ENCODE data around the gene SLC51B.
"Not testable (repeated sequence)": the region's sequence is repeated elsewhere in the genome, so short reads cannot be mapped to it uniquely, and the experiment has no call there.

SLC51B gene

DNA sequence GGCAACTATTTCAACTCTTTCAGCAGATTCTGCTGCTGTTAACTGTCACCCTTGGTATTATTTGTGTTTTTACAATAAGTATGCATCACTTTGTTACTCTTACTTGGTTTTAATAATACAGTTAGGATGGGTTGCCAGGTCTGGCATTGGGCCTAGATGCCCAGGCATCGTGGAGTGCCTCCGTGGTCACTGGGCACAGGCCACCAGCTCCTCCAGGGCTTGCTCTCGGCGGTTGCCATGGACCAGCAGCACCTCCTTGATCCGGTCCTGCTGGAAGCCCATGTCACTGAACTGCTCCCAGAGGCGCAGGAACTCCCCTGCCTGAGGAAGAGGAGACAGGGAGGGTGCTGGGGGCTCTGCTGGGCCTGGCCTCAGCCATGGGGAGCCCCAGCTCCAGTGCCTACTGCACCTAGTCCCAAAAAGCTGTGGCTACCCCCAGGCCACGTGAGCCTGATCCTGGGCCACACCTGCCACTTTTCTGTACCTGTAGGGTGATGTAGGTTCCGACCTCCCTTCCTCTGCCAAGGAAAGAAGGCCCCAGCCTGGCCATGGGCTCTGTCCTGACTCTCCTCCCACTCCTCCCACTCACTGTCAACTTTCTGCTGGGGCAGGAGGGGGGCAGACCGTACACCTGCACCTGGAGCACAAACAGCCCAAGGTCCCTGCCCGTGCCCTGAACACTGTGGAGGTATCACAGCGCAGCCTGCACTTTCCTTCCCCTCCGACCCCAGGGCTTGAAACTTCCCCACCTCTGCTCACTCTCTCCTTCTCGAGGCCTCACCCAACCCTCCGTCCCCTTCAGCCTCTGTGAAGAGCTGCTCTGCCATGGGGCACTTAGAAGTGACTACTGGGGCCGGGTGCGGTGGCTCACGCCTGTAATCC lies 48.0 kb downstream of the SLC51B start:
- H3K4me1 Mint-ChIP-seq = no peaks in the 10 kb centered on the region
- no peak overlapping the region for H3K4me3 Mint-ChIP-seq
- H3K27ac Mint-ChIP-seq = no peak overlapping the region
- peaks cover 11% of the 10 kb centered on the region for H3K36me3 Mint-ChIP-seq
- ATAC-seq (no peak), DNase-seq (ENCODE audit: low spot score in 2 of 2) (no peak)
- no peaks in the 10 kb centered on the region for H3K9me3 Mint-ChIP-seq

DNA sequence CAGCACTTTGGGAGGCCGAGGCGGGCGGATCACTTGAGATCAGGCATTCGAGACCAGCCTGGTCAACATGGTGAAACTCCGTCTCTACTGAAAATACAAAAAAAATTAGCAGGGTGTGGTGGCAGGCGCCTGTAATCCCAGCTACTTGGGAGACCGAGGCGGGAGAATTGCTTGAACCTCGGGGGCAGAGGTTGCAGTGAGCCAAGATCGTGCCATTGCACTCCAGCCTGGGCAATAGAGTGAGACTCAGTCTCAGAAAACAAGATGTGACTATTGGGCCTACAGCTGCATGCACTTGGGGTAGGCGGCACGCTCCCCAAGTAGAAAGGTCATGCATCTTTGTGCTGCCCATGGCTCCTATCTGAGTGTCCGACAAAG lies 48.6 kb downstream of the SLC51B start:
- H3K27ac Mint-ChIP-seq; ATAC-seq; H3K9me3 Mint-ChIP-seq; H3K4me1 Mint-ChIP-seq; H3K4me3 Mint-ChIP-seq; DNase-seq (ENCODE audit: low spot score in 2 of 2): not testable (repeated sequence)
- H3K36me3 Mint-ChIP-seq = peaks cover 17% of the 10 kb centered on the region

DNA sequence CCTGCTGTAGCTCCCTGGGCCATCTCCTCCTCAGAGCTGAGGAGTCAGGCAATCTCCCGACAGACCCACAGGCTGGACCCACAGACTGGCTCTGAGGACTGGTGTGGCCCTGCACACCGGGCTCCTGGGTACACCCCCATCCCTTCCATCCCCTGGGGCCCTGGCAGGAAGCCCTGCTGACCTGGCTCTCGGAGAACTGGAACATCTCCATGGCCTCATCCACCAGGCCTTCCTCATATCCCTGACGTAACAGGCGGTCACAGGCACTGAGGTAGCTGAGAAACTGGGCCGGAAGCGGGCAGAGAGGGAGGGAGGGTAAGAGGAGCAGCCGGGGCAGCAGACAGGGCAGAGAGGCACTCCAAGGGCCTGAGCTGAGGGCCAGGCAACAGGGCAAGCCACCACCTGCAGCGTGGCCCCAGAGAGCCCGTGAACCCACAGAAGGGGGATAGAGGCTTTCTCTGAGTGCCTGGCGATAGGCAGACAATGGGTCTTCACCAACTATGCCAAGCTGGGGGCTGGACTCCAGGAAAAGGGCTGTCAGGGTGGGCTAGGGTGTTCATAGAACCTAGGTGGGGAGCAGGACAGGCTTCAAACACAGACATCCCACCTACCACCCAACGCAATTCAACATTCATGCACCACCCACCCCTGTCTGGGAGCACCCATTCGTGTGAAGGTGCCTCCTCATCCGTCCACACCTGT lies 49.3 kb downstream of the SLC51B start:
- peak overlapping the region; percentile 67 for H3K27ac Mint-ChIP-seq
- no peak overlapping the region for H3K4me3 Mint-ChIP-seq
- no peaks in the 10 kb centered on the region for H3K9me3 Mint-ChIP-seq
- no peak for DNase-seq (ENCODE audit: low spot score in 2 of 2)
- no peak for ATAC-seq
- H3K36me3 Mint-ChIP-seq = peaks cover 20% of the 10 kb centered on the region
- no peaks in the 10 kb centered on the region for H3K4me1 Mint-ChIP-seq

DNA sequence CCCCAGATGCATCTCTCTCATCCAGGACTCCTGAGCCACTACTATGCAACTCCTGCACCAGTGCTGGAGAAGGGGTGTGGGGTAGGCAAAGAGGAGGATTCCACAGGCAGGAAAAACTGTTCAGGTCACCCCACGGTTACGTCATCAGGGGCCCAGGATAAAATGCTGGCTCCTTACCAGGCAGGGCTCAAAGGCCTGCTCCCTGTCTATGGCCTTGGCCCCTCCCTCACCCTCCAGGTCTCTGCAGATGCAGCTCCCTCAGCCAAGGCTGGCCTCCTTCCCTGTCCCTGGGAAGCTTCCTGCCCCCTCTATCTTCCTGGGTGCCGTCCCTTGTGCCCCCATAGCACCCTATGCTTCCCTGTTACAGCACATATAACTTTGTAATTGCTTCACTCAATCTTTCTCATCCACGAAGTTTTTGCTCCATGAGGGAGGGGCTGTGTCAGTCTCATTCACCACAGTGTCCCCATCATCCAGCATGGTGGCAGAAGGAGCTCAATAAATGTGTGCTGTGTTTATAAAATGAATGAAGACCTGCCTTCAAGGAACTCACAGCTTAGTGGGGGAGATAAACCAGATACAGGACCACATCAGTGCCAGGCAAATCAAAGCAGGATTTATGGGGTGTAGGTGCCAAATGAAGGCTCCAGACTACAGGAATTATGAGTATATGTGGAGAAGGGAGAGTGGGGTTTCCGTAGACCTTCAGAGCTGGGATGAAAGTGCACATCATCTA lies 50.0 kb downstream of the SLC51B start:
- DNase-seq (ENCODE audit: low spot score in 2 of 2) (no peak), ATAC-seq (no peak)
- Mint-ChIP-seq H3K9me3 (no peaks in the 10 kb centered on the region), H3K36me3 (peaks cover 20% of the 10 kb centered on the region), H3K4me1 (no peaks in the 10 kb centered on the region), H3K27ac (peak overlapping the region; percentile 67), H3K4me3 (no peak overlapping the region)

DNA sequence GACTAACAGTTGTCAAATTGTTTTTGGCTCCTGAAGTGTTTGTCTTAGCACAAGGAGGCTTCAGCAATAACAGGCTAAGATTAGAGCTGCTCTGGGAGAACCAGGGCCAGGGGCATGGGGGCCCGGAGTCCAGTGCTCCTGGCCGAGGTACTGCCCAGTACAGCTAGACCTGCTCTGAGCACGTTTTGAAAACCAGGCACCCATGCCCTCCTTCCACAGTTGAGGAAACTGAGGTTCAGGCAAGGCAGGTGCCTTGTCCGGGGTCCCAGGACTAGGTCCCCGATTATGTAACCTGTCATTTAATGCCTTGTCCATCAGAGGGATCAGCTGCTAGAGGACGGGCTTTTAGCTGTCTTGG lies 50.5 kb downstream of the SLC51B start:
- no peak for ATAC-seq
- Mint-ChIP-seq H3K27ac (no peak overlapping the region), H3K4me1 (no peaks in the 10 kb centered on the region), H3K4me3 (no peak overlapping the region), H3K9me3 (no peaks in the 10 kb centered on the region), H3K36me3 (peaks cover 22% of the 10 kb centered on the region)
- DNase-seq (ENCODE audit: low spot score in 2 of 2) = no peak

DNA sequence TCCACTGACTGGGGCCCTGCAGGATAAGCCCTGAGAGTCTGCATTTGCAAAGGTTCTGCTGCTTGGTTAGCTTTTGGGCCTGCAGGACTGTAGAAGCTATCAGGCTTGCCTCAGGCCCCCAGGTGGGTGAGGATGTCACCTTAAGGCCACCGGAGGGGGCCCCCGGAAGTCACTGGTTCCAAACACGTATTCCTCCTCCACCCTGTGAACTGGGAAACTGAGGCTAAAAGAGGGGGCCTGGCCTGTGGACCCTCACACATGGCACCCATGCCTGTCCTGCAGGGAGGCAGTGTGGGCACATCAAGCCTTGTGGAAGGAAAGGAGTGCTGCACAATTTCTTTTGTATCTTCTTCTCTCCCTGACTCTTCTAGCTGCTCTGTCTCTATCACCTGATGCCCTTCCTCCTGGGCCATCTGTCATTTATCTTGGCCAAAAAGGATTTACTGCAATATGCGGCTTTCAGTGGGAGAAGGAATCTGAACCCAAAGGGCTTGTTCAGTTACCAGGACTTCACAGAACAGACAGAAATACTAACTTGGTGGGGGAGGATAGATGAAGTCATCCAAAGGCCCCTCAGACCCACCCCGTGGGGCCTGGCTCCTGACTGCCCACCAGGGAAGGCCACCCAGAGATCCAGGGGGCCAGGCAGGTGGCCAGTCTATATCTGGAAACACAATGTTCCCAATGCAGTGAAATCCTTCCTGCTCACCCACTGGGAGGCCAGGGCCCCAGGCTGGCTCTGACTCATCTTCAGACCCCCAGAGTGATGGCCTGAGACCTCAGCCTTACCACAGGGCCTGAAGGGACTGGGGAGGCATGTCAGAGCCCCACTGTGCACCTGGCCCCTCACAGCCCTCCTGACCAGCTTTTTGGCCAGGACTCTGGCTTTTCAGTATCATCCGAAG lies 51.5 kb downstream of the SLC51B start:
- no peak for DNase-seq (ENCODE audit: low spot score in 2 of 2)
- H3K4me1 Mint-ChIP-seq = peaks cover 6% of the 10 kb centered on the region
- H3K9me3 Mint-ChIP-seq = no peaks in the 10 kb centered on the region
- H3K27ac Mint-ChIP-seq = peak overlapping the region; percentile 71
- no peak overlapping the region for H3K4me3 Mint-ChIP-seq
- no peak for ATAC-seq
- H3K36me3 Mint-ChIP-seq = peaks cover 32% of the 10 kb centered on the region

DNA sequence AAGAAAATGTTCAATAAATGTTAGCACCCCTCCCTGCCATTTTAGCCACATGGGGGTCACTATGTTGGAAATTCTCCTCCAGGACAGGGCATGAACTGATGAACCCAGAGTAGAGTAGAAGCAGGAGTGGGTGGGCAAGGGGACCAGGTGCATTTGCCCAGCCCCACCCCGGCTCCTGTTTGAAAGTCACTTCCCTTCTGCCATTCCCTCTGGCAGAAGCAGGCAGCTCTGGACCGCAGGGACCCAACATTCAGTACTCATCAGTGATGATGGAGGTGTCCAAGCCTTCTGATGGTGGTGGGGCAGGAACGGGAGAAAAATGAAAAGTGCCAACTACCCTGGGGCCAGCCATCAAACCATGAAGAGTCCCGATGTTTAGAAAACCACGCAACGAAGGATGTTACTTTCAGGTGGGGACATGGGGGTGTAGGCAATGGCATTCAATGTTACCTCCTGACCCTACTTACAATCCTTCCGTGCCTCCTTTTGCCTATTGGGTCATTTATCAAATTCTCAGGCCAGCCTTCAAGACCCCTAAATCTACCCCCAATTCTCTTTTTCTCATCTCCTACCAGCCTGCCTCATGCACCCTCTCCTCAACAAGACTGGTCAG lies 52.6 kb downstream of the SLC51B start:
- ATAC-seq = no peak

DNA sequence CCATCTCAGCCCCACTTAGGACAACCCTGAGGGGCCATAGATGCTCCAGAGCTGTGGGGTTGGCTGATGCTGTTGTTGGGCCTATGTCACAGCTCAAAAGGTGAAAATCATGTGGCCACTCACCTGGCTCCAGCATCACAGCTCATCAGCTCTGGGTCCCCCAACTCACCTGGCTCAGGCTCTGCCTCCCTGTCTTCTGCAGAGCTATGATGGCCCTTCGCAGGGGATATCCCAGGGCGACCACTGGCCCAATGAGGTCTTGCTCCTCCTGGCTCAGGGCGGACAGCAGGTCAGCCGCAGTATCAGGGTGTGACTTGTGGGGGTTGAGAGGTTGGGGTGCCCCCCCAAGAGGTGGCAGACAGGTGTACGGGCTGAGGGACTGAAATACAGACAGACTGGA lies 54.1 kb downstream of the SLC51B start:
- DNase-seq (ENCODE audit: low spot score in 2 of 2) (no peak), ATAC-seq (no peak)
- Mint-ChIP-seq H3K9me3 (no peaks in the 10 kb centered on the region), H3K4me3 (no peak overlapping the region), H3K36me3 (peaks cover 44% of the 10 kb centered on the region), H3K27ac (no peak overlapping the region), H3K4me1 (peaks cover 12% of the 10 kb centered on the region)

More for the DNA sequence above, 52.6 kb downstream of the SLC51B start:
- DNase-seq (ENCODE audit: low spot score in 2 of 2) = no peak
- Mint-ChIP-seq H3K27ac (no peak overlapping the region), H3K4me1 (peaks cover 7% of the 10 kb centered on the region), H3K36me3 (peaks cover 34% of the 10 kb centered on the region), H3K4me3 (no peak overlapping the region), H3K9me3 (no peaks in the 10 kb centered on the region)

DNA sequence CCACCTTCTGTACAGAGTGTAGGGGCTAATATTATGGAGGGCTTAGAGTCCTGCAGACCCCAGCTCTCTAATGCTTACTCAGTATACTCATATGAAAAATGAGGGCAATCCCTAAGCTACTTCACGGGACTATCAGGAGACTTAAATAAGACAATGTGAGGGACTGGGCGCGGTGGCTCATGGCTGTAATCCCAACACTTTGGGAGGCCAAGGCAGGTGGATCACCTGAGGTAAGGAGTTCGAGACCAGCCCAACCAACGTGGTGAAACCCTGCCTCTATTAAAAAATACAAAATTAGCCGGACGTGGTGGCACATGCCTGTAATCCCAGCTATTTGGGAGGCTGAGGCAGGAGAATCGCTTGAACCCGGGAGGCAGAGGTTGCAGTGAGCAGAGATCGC lies 54.6 kb downstream of the SLC51B start:
- not testable (repeated sequence) for H3K9me3 Mint-ChIP-seq; ATAC-seq; H3K4me3 Mint-ChIP-seq; DNase-seq (ENCODE audit: low spot score in 2 of 2); H3K27ac Mint-ChIP-seq
- Mint-ChIP-seq H3K36me3 (peaks cover 48% of the 10 kb centered on the region), H3K4me1 (peaks cover 12% of the 10 kb centered on the region)

DNA sequence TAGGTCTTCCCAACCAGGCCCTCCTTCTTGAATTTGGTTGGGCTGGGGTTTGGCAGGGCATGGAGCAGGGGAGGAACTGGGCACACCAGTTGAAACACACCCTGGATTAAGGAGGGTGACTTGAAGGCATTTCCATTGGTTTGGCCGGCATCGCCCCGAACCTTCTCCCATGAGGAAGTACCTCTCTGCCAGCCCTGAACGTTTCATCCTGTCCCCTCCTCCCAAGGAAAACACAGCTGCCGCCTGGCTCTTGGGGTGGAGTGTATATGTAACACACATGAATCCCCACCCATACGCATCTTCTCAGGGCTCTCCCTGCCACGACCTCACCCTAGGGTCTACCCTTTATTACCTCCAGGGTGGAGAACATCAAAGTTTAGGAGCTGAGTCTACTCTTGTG lies 55.3 kb downstream of the SLC51B start:
- no peak for DNase-seq (ENCODE audit: low spot score in 2 of 2)
- H3K27ac Mint-ChIP-seq = no peak overlapping the region
- peaks cover 12% of the 10 kb centered on the region for H3K4me1 Mint-ChIP-seq
- peaks cover 54% of the 10 kb centered on the region for H3K36me3 Mint-ChIP-seq
- H3K4me3 Mint-ChIP-seq = no peak overlapping the region
- H3K9me3 Mint-ChIP-seq = no peaks in the 10 kb centered on the region
- ATAC-seq = no peak

DNA sequence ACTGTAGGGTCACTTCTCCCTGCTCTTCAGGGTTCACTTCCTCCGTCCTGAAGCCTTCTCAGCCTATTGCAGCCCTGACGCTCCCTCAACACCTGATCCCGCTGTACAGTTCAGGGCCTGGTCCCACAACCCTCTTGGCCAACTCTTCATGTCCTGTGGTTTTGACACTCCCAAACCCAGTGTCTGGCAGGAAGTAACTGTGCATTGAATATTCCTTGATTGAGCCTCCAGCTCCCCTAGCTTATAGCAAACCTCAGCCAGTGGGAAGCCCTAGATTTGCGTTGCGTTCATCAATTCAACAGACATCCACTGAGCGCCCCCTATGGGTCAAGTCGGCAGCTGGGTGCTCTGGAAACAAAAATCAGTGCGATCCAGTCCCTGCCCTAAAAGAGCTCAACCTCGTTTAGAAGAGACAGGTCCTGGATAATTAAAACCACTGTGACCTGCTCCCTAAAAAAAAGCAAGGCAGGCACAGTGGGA lies 56.3 kb downstream of the SLC51B start:
- Mint-ChIP-seq H3K36me3 (peaks cover 64% of the 10 kb centered on the region), H3K9me3 (no peaks in the 10 kb centered on the region), H3K4me3 (no peak overlapping the region), H3K27ac (no peak overlapping the region), H3K4me1 (peaks cover 17% of the 10 kb centered on the region)
- peak; percentile 37 for ATAC-seq
- DNase-seq (ENCODE audit: low spot score in 2 of 2) = peak; percentile 38 to 68

DNA sequence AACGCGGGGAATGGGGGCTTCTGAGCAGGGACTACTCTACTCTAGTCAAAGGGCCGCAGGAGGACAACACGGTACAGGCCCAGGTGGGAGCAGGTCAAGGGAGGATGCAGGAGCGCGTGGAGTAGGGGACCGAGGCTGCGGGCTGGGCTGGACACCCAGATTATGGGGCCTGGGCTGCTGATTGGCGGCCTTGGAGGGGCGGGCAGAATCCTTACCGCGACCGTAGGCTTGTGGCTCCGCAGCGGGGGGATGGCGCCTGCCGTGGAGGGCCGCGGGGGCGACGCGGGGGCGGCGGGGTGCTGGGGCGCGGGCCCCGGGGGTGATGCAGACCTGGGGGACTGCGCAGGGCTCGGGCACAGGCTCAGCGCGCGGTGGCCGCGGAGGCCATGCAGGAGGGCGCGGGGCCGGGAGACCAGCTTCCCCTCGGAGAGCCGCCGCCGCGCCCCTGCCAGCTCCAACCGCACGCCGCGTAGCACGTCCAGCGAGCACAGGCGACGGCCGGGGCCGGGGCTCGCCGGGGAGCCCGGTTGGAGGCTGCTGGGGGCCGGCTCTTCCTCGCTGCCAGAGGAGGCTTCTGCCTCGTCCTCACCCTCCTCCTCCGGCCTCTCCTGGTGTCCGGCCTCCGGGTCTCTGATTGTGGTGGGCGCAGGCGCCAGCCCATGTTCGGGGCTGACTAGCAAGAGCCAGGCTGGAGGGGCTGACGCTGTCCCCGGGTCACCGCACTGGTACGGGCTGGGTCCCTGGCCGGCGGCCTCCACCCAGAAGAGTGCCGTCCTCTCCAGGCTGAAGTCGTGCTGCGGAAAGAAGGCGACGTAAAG lies 56.9 kb downstream of the SLC51B start:
- Mint-ChIP-seq H3K36me3 (peaks cover 70% of the 10 kb centered on the region), H3K27ac (no peak overlapping the region), H3K4me1 (peaks cover 17% of the 10 kb centered on the region), H3K9me3 (no peaks in the 10 kb centered on the region), H3K4me3 (no peak overlapping the region)
- ATAC-seq (no peak), DNase-seq (ENCODE audit: low spot score in 2 of 2) (no peak)

DNA sequence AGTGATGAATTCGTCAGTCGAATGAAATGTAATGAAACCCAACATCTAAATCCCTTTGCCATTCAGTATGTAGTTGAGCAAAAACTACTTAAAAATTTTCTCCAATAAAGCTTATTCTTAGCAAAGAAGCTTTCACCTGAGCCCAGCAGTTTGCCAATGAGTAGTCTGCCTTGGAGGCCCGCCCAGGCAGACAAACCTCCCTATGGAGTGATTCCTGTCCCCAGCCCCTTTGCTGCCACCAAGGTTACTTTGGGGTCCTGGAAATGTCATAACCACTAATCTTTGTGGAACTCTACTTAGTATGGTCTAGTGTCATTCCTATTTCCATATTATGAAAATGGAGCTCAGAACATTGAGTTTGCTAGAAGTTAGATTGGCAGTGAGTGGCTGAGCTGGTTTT lies 57.7 kb downstream of the SLC51B start:
- Mint-ChIP-seq H3K36me3 (peaks cover 70% of the 10 kb centered on the region), H3K27ac (no peak overlapping the region), H3K4me3 (no peak overlapping the region), H3K4me1 (peaks cover 17% of the 10 kb centered on the region), H3K9me3 (no peaks in the 10 kb centered on the region)
- DNase-seq (ENCODE audit: low spot score in 2 of 2) = no peak
- ATAC-seq = no peak
